ENCODE data around the gene RNFT2. TPM values are rescaled to one million over a fixed set of nuclear protein-coding genes. Genes with fewer than 3 reads are reported as not detected.

Gene RNFT2
- total RNA-seq, 1 experiment from 2014 or later: 27.7 TPM

DNA sequence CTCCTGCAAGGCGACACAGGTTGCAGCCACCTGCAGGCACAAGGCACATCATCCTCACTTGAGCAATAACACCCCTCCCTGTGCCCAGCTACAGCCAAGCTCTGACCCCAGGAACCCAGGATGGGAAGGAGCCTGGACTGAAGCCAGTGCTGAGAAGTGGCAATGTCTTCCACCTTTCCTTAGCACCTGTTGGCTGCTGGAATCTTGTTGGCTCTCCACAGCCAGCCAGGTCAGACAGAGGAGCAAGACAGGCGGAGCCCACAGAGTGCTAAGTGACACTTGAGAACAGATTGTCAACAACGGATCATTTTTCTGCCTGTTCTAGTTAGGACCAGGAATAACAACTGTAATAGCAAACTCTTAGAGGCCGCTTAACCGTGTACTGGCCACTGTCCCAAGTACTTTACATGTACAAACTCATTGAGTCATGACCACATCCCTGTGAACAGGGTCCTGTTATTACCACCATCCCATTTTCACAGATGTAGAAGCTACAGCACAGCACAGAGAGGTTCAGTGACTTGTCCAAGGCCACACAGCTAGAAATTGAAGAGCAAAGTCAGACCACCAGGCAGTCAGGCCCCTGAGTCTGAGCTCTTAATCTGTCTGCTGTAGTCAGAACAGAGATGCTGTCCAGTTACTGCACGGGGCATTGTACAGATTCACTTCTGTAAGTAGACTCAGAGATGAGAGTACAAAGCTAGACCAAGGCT is 45.6 kb downstream of the RNFT2 start:
- TF ChIP-seq HMGA2 (CRISPR knock-in tag; IDR thresholded peaks at IDR 0.05): no peak
- TF ChIP-seq, protein P1, sequence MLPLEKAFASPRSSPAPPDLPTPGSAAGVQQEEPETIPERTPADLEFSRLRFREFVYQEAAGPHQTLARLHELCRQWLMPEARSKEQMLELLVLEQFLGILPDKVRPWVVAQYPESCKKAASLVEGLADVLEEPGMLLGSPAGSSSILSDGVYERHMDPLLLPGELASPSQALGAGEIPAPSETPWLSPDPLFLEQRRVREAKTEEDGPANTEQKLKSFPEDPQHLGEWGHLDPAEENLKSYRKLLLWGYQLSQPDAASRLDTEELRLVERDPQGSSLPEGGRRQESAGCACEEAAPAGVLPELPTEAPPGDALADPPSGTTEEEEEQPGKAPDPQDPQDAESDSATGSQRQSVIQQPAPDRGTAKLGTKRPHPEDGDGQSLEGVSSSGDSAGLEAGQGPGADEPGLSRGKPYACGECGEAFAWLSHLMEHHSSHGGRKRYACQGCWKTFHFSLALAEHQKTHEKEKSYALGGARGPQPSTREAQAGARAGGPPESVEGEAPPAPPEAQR (CRISPR knock-in tag; IDR thresholded peaks at IDR 0.05): no peak
- TF ChIP-seq FOXJ3 (CRISPR knock-in tag; IDR thresholded peaks at IDR 0.05; ENCODE audit: borderline replicate concordance): no peak
- no peak for TF ChIP-seq TP53 (CRISPR knock-in tag; IDR thresholded peaks at IDR 0.05)
- TF ChIP-seq ZNF138 (CRISPR knock-in tag; conservative IDR thresholded peaks at IDR 0.05): no peak
- TF ChIP-seq NR3C1 (CRISPR knock-in tag; conservative IDR thresholded peaks at IDR 0.05; ENCODE audit: low read depth): no peak
- TF ChIP-seq, protein P2, sequence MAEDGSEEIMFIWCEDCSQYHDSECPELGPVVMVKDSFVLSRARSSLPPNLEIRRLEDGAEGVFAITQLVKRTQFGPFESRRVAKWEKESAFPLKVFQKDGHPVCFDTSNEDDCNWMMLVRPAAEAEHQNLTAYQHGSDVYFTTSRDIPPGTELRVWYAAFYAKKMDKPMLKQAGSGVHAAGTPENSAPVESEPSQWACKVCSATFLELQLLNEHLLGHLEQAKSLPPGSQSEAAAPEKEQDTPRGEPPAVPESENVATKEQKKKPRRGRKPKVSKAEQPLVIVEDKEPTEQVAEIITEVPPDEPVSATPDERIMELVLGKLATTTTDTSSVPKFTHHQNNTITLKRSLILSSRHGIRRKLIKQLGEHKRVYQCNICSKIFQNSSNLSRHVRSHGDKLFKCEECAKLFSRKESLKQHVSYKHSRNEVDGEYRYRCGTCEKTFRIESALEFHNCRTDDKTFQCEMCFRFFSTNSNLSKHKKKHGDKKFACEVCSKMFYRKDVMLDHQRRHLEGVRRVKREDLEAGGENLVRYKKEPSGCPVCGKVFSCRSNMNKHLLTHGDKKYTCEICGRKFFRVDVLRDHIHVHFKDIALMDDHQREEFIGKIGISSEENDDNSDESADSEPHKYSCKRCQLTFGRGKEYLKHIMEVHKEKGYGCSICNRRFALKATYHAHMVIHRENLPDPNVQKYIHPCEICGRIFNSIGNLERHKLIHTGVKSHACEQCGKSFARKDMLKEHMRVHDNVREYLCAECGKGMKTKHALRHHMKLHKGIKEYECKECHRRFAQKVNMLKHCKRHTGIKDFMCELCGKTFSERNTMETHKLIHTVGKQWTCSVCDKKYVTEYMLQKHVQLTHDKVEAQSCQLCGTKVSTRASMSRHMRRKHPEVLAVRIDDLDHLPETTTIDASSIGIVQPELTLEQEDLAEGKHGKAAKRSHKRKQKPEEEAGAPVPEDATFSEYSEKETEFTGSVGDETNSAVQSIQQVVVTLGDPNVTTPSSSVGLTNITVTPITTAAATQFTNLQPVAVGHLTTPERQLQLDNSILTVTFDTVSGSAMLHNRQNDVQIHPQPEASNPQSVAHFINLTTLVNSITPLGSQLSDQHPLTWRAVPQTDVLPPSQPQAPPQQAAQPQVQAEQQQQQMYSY (CRISPR knock-in tag; IDR thresholded peaks at IDR 0.05): no peak
- no peak for TF ChIP-seq KAT7 (CRISPR knock-in tag; IDR thresholded peaks at IDR 0.05; ENCODE audit: borderline replicate concordance)
- TF ChIP-seq TEAD4 (CRISPR knock-in tag; IDR thresholded peaks at IDR 0.05): no peak
- TF ChIP-seq, protein P3, sequence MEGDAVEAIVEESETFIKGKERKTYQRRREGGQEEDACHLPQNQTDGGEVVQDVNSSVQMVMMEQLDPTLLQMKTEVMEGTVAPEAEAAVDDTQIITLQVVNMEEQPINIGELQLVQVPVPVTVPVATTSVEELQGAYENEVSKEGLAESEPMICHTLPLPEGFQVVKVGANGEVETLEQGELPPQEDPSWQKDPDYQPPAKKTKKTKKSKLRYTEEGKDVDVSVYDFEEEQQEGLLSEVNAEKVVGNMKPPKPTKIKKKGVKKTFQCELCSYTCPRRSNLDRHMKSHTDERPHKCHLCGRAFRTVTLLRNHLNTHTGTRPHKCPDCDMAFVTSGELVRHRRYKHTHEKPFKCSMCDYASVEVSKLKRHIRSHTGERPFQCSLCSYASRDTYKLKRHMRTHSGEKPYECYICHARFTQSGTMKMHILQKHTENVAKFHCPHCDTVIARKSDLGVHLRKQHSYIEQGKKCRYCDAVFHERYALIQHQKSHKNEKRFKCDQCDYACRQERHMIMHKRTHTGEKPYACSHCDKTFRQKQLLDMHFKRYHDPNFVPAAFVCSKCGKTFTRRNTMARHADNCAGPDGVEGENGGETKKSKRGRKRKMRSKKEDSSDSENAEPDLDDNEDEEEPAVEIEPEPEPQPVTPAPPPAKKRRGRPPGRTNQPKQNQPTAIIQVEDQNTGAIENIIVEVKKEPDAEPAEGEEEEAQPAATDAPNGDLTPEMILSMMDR (IDR thresholded peaks at IDR 0.05): no peak
- TF ChIP-seq, protein P4, sequence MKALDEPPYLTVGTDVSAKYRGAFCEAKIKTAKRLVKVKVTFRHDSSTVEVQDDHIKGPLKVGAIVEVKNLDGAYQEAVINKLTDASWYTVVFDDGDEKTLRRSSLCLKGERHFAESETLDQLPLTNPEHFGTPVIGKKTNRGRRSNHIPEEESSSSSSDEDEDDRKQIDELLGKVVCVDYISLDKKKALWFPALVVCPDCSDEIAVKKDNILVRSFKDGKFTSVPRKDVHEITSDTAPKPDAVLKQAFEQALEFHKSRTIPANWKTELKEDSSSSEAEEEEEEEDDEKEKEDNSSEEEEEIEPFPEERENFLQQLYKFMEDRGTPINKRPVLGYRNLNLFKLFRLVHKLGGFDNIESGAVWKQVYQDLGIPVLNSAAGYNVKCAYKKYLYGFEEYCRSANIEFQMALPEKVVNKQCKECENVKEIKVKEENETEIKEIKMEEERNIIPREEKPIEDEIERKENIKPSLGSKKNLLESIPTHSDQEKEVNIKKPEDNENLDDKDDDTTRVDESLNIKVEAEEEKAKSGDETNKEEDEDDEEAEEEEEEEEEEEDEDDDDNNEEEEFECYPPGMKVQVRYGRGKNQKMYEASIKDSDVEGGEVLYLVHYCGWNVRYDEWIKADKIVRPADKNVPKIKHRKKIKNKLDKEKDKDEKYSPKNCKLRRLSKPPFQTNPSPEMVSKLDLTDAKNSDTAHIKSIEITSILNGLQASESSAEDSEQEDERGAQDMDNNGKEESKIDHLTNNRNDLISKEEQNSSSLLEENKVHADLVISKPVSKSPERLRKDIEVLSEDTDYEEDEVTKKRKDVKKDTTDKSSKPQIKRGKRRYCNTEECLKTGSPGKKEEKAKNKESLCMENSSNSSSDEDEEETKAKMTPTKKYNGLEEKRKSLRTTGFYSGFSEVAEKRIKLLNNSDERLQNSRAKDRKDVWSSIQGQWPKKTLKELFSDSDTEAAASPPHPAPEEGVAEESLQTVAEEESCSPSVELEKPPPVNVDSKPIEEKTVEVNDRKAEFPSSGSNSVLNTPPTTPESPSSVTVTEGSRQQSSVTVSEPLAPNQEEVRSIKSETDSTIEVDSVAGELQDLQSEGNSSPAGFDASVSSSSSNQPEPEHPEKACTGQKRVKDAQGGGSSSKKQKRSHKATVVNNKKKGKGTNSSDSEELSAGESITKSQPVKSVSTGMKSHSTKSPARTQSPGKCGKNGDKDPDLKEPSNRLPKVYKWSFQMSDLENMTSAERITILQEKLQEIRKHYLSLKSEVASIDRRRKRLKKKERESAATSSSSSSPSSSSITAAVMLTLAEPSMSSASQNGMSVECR (CRISPR knock-in tag; IDR thresholded peaks at IDR 0.05; ENCODE audit: borderline replicate concordance): no peak
- no peak for TF ChIP-seq NFATC4 (CRISPR knock-in tag; IDR thresholded peaks at IDR 0.05)
- TF ChIP-seq NR2C2 (CRISPR knock-in tag; IDR thresholded peaks at IDR 0.05): no peak
- no peak for TF ChIP-seq ZNF416 (CRISPR knock-in tag; IDR thresholded peaks at IDR 0.05)
- TF ChIP-seq CREM (CRISPR knock-in tag; IDR thresholded peaks at IDR 0.05): no peak
- no peak for TF ChIP-seq OVOL2 (CRISPR knock-in tag; IDR thresholded peaks at IDR 0.05; ENCODE audit: borderline replicate concordance)
- no peak for TF ChIP-seq CREB1 (CRISPR knock-in tag; IDR thresholded peaks at IDR 0.05)
- TF ChIP-seq NR1H2 (CRISPR knock-in tag; IDR thresholded peaks at IDR 0.05): no peak
- TF ChIP-seq, protein P5, sequence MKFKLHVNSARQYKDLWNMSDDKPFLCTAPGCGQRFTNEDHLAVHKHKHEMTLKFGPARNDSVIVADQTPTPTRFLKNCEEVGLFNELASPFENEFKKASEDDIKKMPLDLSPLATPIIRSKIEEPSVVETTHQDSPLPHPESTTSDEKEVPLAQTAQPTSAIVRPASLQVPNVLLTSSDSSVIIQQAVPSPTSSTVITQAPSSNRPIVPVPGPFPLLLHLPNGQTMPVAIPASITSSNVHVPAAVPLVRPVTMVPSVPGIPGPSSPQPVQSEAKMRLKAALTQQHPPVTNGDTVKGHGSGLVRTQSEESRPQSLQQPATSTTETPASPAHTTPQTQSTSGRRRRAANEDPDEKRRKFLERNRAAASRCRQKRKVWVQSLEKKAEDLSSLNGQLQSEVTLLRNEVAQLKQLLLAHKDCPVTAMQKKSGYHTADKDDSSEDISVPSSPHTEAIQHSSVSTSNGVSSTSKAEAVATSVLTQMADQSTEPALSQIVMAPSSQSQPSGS (CRISPR knock-in tag; IDR thresholded peaks at IDR 0.05; ENCODE audit: borderline replicate concordance, low read depth): no peak
- CTCF ChIA-PET: interaction anchor here (1.2 kb wide), 1 partner anchor 99 kb away, joined by 3 read pairs; no protein-coding TSS in a partner anchor
- Mint-ChIP-seq H3K4me3 (no peak overlapping the region), H3K27ac (no peak overlapping the region), H3K36me3 (peaks cover 73% of the 10 kb centered on the region), H3K4me1 (no peaks in the 10 kb centered on the region), H3K9me3 (no peaks in the 10 kb centered on the region), H3K27me3 (ENCODE audit: low read depth) (no peaks in the 10 kb centered on the region)
- POLR2A ChIA-PET: no interaction called here
- DNase-seq (ENCODE audit: low spot score) (no peak), ATAC-seq (no peak)
